ENCODE results near the gene COL13A1. TPM values are rescaled to one million over a fixed set of nuclear protein-coding genes. Genes with fewer than 3 reads are reported as not detected.

COL13A1 gene
- polyA plus RNA-seq, 1 donor: 25.8 TPM

- DNase-seq: no peak
Observed at GRCh38 chr10:69867699-69868558, 66.2 kb downstream of the COL13A1 start.

DNA sequence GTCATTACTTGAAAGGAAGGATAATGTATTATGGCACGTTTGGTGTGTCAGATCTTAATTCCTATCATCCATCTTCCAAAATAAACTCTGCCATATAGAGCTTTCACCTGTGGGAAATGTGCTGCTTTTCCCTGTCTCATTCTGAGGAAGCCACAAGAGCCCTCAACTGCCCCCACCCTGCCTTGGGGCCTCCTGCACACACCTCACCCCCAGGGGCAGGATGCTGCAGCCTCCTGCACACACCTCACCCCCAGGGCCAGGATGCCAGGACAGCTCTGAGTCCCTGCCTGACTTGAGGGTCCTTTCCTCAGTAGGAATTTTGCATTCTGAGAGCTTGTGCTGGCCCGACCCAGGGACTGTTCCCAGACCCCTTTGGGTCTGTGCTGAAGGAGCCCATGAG, 67.1 kb downstream of the COL13A1 start:
- no peak for DNase-seq

DNA sequence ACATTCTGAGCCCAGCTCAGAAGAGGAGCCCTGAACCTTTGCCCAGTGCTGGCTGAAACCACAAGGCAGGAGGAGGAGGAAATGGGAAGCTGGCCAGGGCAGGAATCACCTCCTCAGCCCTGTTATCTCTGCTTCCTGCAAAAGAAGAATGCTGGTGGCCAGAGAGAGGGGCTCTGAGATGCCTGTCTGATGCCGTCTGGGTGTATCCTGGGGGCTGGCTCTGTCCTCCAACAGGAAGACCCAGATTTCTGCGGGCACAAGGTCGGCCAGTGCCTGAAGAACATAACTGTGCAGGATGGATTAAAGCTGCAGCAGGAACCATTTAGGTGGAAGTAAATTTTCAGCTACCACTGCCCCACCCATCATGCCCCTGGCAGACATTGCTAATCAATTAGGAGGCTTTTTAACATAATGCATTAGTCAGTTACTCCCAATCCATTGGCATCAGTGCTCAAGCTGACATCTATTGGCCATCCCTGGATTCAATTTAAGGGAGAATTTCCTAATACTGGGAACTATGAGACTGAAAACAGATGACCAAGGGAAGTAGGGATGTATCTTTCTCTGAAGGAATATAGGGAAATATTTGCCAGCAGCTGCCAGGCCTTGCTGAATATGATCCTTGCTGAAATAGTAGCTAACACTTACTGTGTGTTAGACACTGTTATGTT, 67.7 kb downstream of the COL13A1 start:
- no peak for DNase-seq

DNA sequence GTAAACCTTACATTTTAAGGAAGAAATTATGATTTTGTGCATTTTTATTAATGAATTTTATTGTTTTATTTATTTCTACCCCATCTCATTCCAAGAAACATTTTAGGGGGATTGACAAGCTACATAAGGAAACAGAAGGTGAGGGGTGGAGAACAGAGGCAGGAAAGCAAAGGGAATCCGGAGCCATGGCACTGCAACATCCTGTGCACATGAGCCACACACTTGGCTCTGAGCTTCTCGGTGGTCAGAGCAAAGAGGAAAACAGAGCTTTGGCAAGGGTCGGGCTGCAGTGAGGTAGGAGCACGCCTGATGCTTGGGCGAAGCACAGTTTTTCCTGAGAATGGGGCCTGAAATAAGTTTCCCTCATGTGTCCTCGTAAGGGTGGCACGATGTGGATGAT, 68.9 kb downstream of the COL13A1 start:
- DNase-seq: no peak

- no peak for DNase-seq
Observed at GRCh38 chr10:69871074-69871473, 69.4 kb downstream of the COL13A1 start.

DNA sequence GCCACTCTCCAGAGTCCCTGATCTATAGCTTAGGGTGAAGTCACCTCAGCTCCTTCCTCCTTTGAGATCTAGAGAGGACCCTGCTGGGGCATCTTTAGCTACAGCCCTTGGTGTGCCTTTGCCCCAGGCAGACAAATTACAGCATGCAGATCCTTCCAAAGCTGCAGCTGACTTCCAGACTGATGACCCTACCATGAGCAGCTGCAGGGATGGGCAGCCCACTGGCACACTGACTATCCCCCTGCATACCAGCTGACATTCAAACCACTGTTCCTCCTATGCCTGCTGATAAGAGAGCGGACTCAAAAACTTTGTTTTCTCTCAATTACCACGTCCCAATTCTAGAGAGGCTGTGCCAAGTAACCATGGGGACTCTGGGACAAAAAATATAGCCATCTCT, 70.6 kb downstream of the COL13A1 start:
- DNase-seq: no peak

GRCh38 chr10:69873135-69873639, 71.5 kb downstream of the COL13A1 start:
- no peak for DNase-seq

GRCh38 chr10:69874449-69874848, 72.7 kb downstream of the COL13A1 start:
- DNase-seq: no peak

- DNase-seq: no peak
Observed at GRCh38 chr10:69875856-69876255, 74.2 kb downstream of the COL13A1 start.

- DNase-seq: no peak
Observed at GRCh38 chr10:69876286-69876685, 74.6 kb downstream of the COL13A1 start.

DNA sequence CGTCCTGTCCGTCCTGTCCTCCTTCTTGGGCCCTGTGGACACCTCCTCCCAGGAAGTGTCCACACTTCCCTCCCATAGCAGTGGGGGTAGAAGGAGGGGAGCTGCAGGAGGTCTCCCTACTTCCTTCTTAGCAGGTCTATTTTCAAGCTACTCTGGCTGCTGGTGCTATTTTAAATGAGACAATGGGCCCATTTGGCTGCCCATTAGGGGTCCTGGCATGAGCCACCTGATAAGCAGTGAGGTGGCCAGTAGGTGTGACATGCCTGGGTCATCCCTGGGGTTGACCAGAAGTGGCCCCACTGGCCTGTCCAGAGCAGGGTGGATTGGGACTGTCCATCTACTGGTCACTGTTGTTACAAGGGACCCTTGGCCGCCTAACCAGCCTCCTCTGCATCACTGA, 75.2 kb downstream of the COL13A1 start:
- no peak for DNase-seq

- no peak for DNase-seq
Observed at GRCh38 chr10:69878038-69878437, 76.3 kb downstream of the COL13A1 start.

- no peak for DNase-seq
Observed at GRCh38 chr10:69878951-69879350, 77.2 kb downstream of the COL13A1 start.

- no peak for DNase-seq
Observed at GRCh38 chr10:69879634-69880257, 78.0 kb downstream of the COL13A1 start.

DNA sequence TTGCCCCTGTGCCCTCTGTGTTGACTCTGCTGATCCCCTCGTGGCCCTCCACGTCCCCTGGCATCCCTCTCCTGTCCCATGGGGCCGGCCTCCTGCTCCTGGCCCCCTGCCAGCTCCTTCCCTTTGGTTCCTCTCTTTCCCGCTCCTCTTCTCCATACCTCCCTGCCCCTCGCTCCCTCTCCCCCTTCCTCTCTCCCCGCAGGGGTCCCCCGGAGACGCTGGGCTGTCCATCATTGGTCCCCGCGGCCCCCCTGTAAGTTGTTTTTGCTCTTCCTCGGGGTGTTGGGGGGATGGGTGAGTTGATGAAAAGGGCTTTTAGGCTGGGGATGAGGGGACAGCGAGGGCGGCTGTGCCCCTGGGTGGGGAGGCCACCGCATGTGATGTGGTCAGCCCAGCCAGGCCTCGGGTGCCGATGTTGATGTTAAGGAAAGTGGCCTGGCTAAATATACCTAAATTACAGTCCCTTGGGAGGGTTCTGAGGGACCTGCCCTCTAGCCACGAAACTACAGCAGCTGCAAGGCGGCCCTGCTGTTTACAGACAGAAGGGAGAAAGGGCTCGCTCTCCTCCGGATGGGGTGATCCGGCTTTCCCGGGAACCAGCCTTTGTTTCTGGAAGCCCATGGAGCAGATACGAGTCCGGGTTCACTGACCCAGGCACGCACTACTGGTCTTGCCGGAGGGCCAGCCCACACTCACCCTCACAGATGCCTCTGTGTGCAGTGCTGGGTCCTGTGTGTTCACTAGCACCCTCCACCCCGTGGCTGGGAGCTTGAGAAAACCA, 78.8 kb downstream of the COL13A1 start:
- no peak for DNase-seq

DNA sequence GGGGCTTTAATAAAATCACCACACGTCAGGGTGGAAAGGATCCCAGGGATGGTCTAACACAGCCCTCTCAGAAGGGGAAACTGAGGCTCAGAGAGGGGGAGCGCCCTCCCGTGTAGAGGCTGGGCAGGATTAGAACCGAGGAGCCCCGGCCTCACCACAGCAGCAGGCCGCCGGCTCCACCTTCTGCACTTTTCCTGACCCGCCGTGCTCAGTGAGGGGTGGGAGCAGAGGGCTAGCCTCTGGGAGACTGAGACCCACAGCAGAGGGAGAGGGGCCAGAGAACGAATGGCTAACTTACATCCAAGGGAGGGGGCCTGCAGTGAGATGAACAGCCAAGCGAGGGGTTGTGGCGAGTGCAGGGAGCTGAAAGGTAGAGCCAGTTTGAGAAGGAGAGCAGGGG, 79.5 kb downstream of the COL13A1 start:
- no peak for DNase-seq

- DNase-seq: no peak
Observed at GRCh38 chr10:69883310-69884023, 81.8 kb downstream of the COL13A1 start.

DNA sequence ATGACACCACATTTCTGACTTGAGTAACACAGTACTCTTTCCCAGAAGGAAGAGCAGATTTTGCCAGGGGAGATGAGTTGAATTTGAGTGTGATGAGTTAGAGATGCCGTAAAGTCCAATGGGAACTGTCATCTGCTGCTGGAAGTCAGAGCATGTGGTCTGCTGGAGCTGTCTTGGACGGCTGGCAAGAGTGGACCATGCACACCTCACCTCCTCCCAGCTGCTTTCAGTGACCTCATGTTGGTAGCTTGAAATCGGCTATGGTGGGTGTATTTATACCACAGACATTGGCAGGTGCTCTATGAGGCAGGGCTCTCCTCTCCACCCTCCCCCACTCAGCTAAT, 82.3 kb downstream of the COL13A1 start:
- no peak for DNase-seq

DNA sequence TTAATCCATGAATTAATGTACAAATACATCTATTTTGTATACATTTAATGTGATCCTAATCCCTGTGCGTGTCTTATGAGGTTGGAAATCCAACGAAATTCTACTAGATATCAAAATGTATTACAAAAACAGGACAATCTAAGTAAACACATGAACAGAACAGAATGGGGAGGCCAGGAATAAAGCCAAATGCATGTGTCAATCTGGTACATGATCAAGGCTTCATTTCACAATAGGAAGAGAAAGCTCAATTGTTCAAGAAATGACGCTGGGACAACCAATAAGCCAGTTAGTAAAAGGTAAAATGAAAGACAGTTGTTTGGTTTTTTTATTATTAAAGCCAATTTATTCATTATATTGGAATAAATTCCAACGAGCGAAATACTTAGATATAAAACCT, 83.0 kb downstream of the COL13A1 start:
- no peak for DNase-seq

GRCh38 chr10:69885379-69886013, 83.8 kb downstream of the COL13A1 start:
- DNase-seq: no peak

Data from left kidney (tissue), 2 donors.